Kidney (tissue), 14 donors: ENCODE measurements around the gene HTT-AS. TPM values are rescaled to one million over a fixed set of nuclear protein-coding genes. Genes with fewer than 3 reads are reported as not detected.
A peak's percentile ranks its signal among the peaks of the same experiment; 100 is the strongest.

ENCODE experiments used
- DNase-seq, 5 donors: peaks; one replicate each; pipeline ENCODE4 v3.0.0-alpha.2; 2013 to 2020
- FAIRE-seq: peaks from 2 replicates; lab custom pipeline; 2012; peaks lifted over from hg19 to GRCh38; lab: Jason Lieb, UNC
- H3K27ac ChIP-seq, 2 donors: one replicate each; pipeline ENCODE4 v1.7.0; 2013; ENCODE audit warnings: low read depth in 2 of 2, low read length in 2 of 2, inconsistent platforms in 1 of 2
- H3K27me3 ChIP-seq: one replicate; pipeline ENCODE4 v1.7.1; 2013; ENCODE audit warnings: low read length, inconsistent platforms; ENCODE audit not compliant: control insufficient read depth, insufficient read depth
- H3K36me3 ChIP-seq, 3 donors: one replicate each; pipeline versions ENCODE4 v1.7.0 to v1.7.1; 2013; ENCODE audit warnings: low read length in 3 of 3, control low read depth in 1 of 3, inconsistent platforms in 1 of 3; ENCODE audit not compliant: insufficient read depth in 3 of 3, control insufficient read depth in 2 of 3
- H3K4me1 ChIP-seq, 3 donors: one replicate each; pipeline versions ENCODE4 v1.7.0 to v1.7.1; 2013; ENCODE audit warnings: low read length in 3 of 3, inconsistent platforms in 1 of 3, low read depth in 1 of 3; ENCODE audit not compliant: control insufficient read depth in 2 of 3, insufficient read depth in 2 of 3
- H3K4me3 ChIP-seq, 3 donors: one replicate each; pipeline versions ENCODE4 v1.7.0 to v1.8.1; 2013; ENCODE audit warnings: low read length in 3 of 3, control low read depth in 1 of 3, inconsistent platforms in 1 of 3
- H3K9ac ChIP-seq, 3 donors: one replicate each; pipeline versions ENCODE4 v1.7.0 to v1.7.1; 2013; ENCODE audit warnings: low read length in 3 of 3, control low read depth in 1 of 3, inconsistent platforms in 1 of 3
- H3K9me3 ChIP-seq, 3 donors: one replicate each; pipeline versions ENCODE4 v1.7.0 to v1.7.1; 2013; ENCODE audit warnings: low read length in 3 of 3, control low read depth in 1 of 3, inconsistent platforms in 1 of 3; ENCODE audit not compliant: control insufficient read depth in 2 of 3, insufficient read depth in 1 of 3
- CTCF ChIP-seq: IDR thresholded peaks from 3 replicates; pipeline ENCODE4 v1.5.1; 2012; ENCODE audit warnings: mild to moderate bottlenecking, moderate library complexity, borderline replicate concordance; ENCODE audit not compliant: insufficient read depth; ENCODE audit errors: extremely low read depth
- intact Hi-C: fragments of 100-400 bp; cut with DNase I; formaldehyde crosslinking; loops from one replicate; pipeline ENCODE4 v1.11.1; 2022
- polyA plus RNA-seq: library from polyadenylated mRNA; stranded (reverse); fragments of 350-450 nt; fragmentation: Illumina TruSeq; extraction: RNeasy Lipid Tissue Mini Kit (QIAGEN cat#74804); gene quantifications from one replicate; pipeline ENCODE4 v1.2.3, GENCODE V29; 2014; ENCODE audit warnings: low read depth, low replicate concordance; ENCODE audit not compliant: insufficient read depth
- total RNA-seq: library from RNA; stranded (reverse); fragmentation: NEBNext Ultra II Directional; extraction: Animal tissue kit (Norgen Biotek cat#: 25700); gene quantifications from one replicate; pipeline ENCODE4 v1.2.1, GENCODE V29; 2021
- donor health status: control.
- donor health status: control.
- donor health status: control.
- donor health status: control.
- donor health status: control.
- donor health status: DM: yes; HTN: yes; CAD: no.
- donor health status: Normal renal cell carcinoma (clear cell type).

Gene HTT-AS
- total and polyA plus RNA-seq, 2 donors from 2014 or later = not detected

DNA sequence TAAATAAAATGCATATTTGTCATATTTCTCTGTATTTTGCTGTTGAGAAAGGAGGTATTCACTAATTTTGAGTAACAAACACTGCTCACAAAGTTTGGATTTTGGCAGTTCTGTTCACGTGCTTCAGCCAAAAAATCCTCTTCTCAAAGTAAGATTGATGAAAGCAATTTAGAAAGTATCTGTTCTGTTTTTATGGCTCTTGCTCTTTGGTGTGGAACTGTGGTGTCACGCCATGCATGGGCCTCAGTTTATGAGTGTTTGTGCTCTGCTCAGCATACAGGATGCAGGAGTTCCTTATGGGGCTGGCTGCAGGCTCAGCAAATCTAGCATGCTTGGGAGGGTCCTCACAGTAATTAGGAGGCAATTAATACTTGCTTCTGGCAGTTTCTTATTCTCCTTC is 3.5 kb upstream of the HTT-AS start:
- H3K4me3 ChIP-seq = no peak overlapping the region
- H3K27ac ChIP-seq = no peak overlapping the region
- DNase-seq (peak in 1 of 5 donors; percentile 8), FAIRE-seq (no peak)
- TF ChIP-seq CTCF = no peak
- intact Hi-C loops = no loop called here
- H3K27me3 ChIP-seq = no peaks in the 10 kb centered on the region
- H3K9me3 ChIP-seq = no peaks in the 10 kb centered on the region
- H3K36me3 ChIP-seq = no peaks in the 10 kb centered on the region
- no peak overlapping the region for H3K9ac ChIP-seq
- H3K4me1 ChIP-seq = peaks cover 6 to 15% (median 6%) of the 10 kb centered on the region in 3 donors

GRCh38 chr4:3075652-3075981 is 1.3 kb upstream of the HTT-AS start:
- Histone ChIP-seq H3K27me3 (no peaks in the 10 kb centered on the region), H3K36me3 (no peaks in the 10 kb centered on the region), H3K4me1 (peaks cover 6 to 15% (median 6%) of the 10 kb centered on the region in 3 donors), H3K4me3 (peak overlapping the region; percentile 75 to 84 (median 83)), H3K27ac (peak overlapping the region; percentile 33 to 53), H3K9ac (peak overlapping the region; percentile 52 to 68 (median 58)), H3K9me3 (no peaks in the 10 kb centered on the region)
- intact Hi-C loops = no loop called here
- FAIRE-seq (no peak), DNase-seq (no peak)
- TF ChIP-seq CTCF = no peak

DNA sequence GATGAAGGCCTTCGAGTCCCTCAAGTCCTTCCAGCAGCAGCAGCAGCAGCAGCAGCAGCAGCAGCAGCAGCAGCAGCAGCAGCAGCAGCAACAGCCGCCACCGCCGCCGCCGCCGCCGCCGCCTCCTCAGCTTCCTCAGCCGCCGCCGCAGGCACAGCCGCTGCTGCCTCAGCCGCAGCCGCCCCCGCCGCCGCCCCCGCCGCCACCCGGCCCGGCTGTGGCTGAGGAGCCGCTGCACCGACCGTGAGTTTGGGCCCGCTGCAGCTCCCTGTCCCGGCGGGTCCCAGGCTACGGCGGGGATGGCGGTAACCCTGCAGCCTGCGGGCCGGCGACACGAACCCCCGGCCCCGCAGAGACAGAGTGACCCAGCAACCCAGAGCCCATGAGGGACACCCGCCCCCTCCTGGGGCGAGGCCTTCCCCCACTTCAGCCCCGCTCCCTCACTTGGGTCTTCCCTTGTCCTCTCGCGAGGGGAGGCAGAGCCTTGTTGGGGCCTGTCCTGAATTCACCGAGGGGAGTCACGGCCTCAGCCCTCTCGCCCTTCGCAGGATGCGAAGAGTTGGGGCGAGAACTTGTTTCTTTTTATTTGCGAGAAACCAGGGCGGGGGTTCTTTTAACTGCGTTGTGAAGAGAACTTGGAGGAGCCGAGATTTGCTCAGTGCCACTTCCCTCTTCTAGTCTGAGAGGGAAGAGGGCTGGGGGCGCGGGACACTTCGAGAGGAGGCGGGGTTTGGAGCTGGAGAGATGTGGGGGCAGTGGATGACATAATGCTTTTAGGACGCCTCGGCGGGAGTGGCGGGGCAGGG is 711 bp upstream of the HTT-AS start:
- Histone ChIP-seq H3K4me3 (peak overlapping the region; percentile 68 to 84 (median 83)), H3K9ac (peak overlapping the region; percentile 37 to 95 (median 47)), H3K9me3 (no peaks in the 10 kb centered on the region), H3K27me3 (no peaks in the 10 kb centered on the region), H3K27ac (peak overlapping the region; percentile 86 to 96), H3K4me1 (peaks cover 6 to 15% (median 6%) of the 10 kb centered on the region in 3 donors), H3K36me3 (no peaks in the 10 kb centered on the region)
- intact Hi-C loops = no loop called here
- no peak for TF ChIP-seq CTCF
- FAIRE-seq (no peak), DNase-seq (peak; percentile 85 to 94 (median 92))
